Measurements from ENCODE around the gene TLCD2.

GRCh38 chr17:1730326-1731193 is 20.4 kb upstream of the TLCD2 start:
- TF ChIP-seq, protein P1, sequence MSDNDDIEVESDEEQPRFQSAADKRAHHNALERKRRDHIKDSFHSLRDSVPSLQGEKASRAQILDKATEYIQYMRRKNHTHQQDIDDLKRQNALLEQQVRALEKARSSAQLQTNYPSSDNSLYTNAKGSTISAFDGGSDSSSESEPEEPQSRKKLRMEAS (IDR thresholded peaks at IDR 0.05) = no peak
- no peak for TF ChIP-seq YY1 (IDR thresholded peaks at IDR 0.05)
- TF ChIP-seq SP1 (IDR thresholded peaks at IDR 0.05) = no peak
- no peak for TF ChIP-seq GABPA (IDR thresholded peaks at IDR 0.05 in 1 of 2, conservative IDR thresholded peaks at IDR 0.05 in 1 of 2)

All from liver (tissue), 2 donors.